AG04449 (cell line): ENCODE data around the gene P2RY6.

Source experiments
- CTCF ChIA-PET: fragments of 350-600 bp; formaldehyde crosslinking; extraction: SDS; loops from one replicate; lab custom pipeline; 2021; ENCODE audit warnings: antibody characterized with exemption; lab: Yijun Ruan, JAX
- POLR2A ChIA-PET: fragments of 400-600, 350-600 bp; formaldehyde crosslinking; extraction: SDS; loops from one replicate; lab custom pipeline; 2020; ENCODE audit warnings: antibody characterized with exemption, inconsistent platforms; lab: Yijun Ruan, JAX
- DNase-seq: peaks from one replicate; pipeline ENCODE4 v3.0.0-alpha.2; 2010; ENCODE audit warnings: low read depth, low spot score
- H3K4me3 ChIP-seq: 2 replicates; pipeline ENCODE4 v1.5.1; 2011; ENCODE audit warnings: low read depth, mild to moderate bottlenecking, control low read depth, low read length
- TF ChIP-seq, protein P1 (sequence below): IDR thresholded peaks from one replicate; pipeline ENCODE4 v1.5.1; 2011; ENCODE audit warnings: mild to moderate bottlenecking, moderate library complexity, low read length, control low read depth, inconsistent platforms; ENCODE audit not compliant: insufficient read depth; ENCODE audit errors: missing control alignments

P2RY6 gene

DNA sequence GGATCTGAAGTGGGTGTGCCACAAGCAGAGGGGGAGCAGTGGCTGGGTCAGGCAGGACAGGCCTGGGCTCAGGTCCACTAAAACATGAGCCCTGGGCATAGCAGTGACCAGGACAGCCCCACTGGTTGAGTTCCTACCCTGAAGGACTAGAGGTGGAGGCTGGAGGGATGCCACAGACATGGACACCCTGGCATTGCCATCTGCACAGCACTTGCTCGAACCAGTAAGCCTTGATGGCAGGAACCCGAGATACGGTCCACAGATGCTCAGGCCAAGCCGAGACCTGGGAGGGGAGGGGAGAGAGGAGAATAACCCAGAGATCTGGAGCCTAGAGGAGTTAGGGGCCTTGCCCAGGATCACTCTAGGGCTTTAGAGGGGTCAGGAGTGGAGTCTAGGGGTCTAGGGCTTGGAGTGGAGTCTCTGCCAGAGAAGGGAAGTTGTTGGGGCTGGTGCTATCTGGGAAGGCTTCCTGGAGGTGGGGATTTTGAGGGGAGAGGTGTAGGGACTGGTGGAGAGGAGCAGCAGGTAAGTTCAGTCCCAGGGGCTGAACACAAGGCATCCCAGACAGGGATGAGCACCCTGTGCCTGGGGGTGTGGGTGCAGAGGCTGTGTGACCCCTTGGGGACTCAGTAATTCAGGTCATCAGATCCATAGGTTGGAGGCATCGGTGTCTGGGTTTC, 73.5 kb downstream of the P2RY6 start:
- no peak for DNase-seq
- POLR2A ChIA-PET = no interaction called here
- H3K4me3 ChIP-seq = no peak overlapping the region
- CTCF ChIA-PET = interaction anchor here (1.4 to 18.6 kb wide), 5 partner anchors 9 to 38 kb away, joined by 4 to 190 read pairs (median 14); partner anchors contain the start of gene ARHGEF17
- TF ChIP-seq, protein P1, sequence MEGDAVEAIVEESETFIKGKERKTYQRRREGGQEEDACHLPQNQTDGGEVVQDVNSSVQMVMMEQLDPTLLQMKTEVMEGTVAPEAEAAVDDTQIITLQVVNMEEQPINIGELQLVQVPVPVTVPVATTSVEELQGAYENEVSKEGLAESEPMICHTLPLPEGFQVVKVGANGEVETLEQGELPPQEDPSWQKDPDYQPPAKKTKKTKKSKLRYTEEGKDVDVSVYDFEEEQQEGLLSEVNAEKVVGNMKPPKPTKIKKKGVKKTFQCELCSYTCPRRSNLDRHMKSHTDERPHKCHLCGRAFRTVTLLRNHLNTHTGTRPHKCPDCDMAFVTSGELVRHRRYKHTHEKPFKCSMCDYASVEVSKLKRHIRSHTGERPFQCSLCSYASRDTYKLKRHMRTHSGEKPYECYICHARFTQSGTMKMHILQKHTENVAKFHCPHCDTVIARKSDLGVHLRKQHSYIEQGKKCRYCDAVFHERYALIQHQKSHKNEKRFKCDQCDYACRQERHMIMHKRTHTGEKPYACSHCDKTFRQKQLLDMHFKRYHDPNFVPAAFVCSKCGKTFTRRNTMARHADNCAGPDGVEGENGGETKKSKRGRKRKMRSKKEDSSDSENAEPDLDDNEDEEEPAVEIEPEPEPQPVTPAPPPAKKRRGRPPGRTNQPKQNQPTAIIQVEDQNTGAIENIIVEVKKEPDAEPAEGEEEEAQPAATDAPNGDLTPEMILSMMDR = no peak

DNA sequence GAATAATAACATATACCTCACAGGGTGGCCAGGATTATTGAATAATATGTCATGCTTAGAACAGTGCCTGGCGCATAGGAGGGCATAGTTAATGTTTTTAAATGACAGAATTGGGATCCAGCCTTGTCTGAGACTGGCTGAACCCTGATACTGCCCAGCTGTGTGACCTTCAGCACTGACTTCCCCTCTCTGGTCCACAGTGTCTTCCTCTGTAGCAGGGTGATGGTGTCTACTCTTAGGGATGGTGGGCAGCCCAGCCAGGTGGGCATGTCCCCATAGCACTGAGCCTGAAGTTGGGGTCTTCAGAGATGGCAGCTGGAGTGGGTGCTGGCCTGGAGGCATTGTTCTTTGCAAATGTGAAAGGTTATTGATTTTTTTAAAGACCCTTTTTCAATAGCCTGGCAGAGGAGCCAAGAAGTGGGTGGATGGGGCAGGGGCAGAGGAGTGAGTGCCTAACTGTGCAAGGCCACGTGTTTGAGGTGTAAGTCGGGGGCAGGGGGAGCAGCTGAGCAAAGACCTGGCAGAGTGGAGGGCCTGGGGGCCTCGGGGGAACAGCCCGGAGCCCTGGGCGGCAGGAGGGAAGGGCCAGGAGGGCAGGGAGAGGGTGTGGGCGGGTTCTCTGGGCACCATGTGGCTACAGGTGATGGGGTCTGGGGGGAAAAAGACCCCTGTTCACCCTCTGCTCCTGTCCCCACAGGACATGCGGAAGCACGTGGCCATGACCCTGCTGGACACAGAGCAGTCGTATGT, 74.2 kb downstream of the P2RY6 start:
- DNase-seq = no peak
- TF ChIP-seq, protein P1 = no peak
- H3K4me3 ChIP-seq = no peak overlapping the region
- POLR2A ChIA-PET = no interaction called here
- CTCF ChIA-PET = interaction anchor here (0.6 to 18.6 kb wide), 3 partner anchors 11 to 39 kb away, joined by 3 to 190 read pairs (median 119); partner anchors contain the start of gene ARHGEF17

DNA sequence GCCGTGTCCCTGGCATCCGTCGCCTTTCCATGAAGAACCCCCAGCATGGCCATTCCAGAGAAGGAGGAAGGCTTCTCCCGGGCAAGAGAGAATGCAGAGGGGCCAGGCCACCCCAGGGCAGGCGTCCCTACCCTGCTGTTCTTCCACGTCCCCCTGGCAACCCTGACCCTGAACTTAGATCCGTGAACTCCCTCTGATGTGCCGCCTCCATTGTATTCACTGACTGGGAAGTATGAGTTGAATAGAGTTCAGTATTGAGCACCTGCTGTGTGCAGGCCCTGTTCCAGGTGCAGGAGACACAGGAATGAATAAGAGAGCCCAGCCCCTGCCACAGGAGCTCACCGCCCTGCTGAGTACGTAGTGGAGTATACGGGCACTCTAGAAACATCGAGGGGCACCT, 74.9 kb downstream of the P2RY6 start:
- ChIA-PET CTCF (interaction anchor here (1.2 to 18.6 kb wide), 6 partner anchors 12 to 49 kb away, joined by 3 to 263 read pairs (median 113); partner anchors contain the start of gene ARHGEF17), POLR2A (no interaction called here)
- TF ChIP-seq, protein P1 = no peak
- no peak overlapping the region for H3K4me3 ChIP-seq
- no peak for DNase-seq
